ENCODE data around the gene HMOX1.

DNA sequence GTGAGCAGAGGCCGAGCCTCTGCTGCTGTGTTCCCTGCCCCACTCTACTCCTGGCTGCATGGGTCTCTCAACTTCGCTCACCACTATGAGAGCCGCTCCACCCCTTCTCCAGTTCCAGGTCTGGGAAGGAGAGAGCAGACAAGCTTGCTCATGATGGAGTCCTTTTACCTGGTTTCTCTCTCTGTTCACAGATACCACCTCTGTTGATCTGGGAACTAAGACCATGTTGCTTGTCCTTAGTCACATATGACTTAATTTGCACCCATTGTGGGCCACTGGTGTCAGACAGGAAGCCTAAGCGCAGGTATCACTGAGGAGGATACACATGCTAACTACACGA, 45.9 kb downstream of the HMOX1 start:
- TF ChIP-seq CTCF (IDR thresholded peaks at IDR 0.05) (no peak), POLR2A (IDR thresholded peaks at IDR 0.05) (no peak)

Measured in adrenal gland (tissue), 5 donors.